Measurements from ENCODE around the gene ZDHHC1.
A peak's percentile ranks its signal among the peaks of the same experiment; 100 is the strongest.
"Not testable (repeated sequence)": the region's sequence is repeated elsewhere in the genome, so short reads cannot be mapped to it uniquely, and the experiment has no call there.

The ZDHHC1 gene

GRCh38 chr16:67417333-67418061 is 1.2 kb upstream of the ZDHHC1 start:
- in situ Hi-C loops (cut with MboI; ENCODE audit: low pct_unique_long_range_greater_than_20kb, low sequenced_read_pairs) = no loop called here
- DNase-seq = no peak

GRCh38 chr16:67415421-67415820 is 856 bp downstream of the ZDHHC1 start:
- DNase-seq; in situ Hi-C loops (cut with MboI; ENCODE audit: low pct_unique_long_range_greater_than_20kb, low sequenced_read_pairs): not testable (repeated sequence)

GRCh38 chr16:67413978-67414911 is 2.0 kb downstream of the ZDHHC1 start:
- no peak for DNase-seq
- in situ Hi-C loops (cut with MboI; ENCODE audit: low pct_unique_long_range_greater_than_20kb, low sequenced_read_pairs) = no loop called here

- DNase-seq = no peak
- in situ Hi-C loops (cut with MboI; ENCODE audit: low pct_unique_long_range_greater_than_20kb, low sequenced_read_pairs) = no loop called here
Observed at GRCh38 chr16:67412294-67412693, 4.0 kb downstream of the ZDHHC1 start.

- no peak for DNase-seq
- in situ Hi-C loops (cut with MboI; ENCODE audit: low pct_unique_long_range_greater_than_20kb, low sequenced_read_pairs) = no loop called here
Observed at GRCh38 chr16:67411339-67411738, 4.9 kb downstream of the ZDHHC1 start.

- in situ Hi-C loops (cut with MboI; ENCODE audit: low pct_unique_long_range_greater_than_20kb, low sequenced_read_pairs) = no loop called here
- DNase-seq = no peak
Observed at GRCh38 chr16:67409631-67410030, 6.6 kb downstream of the ZDHHC1 start.

- no peak for DNase-seq
- in situ Hi-C loops (cut with MboI; ENCODE audit: low pct_unique_long_range_greater_than_20kb, low sequenced_read_pairs) = no loop called here
Observed at GRCh38 chr16:67407788-67408452, 8.4 kb downstream of the ZDHHC1 start.

- in situ Hi-C loops (cut with MboI; ENCODE audit: low pct_unique_long_range_greater_than_20kb, low sequenced_read_pairs) = no loop called here
- DNase-seq = no peak
Observed at GRCh38 chr16:67407176-67407787, 9.0 kb downstream of the ZDHHC1 start.

- in situ Hi-C loops (cut with MboI; ENCODE audit: low pct_unique_long_range_greater_than_20kb, low sequenced_read_pairs) = no loop called here
Observed at GRCh38 chr16:67406111-67406971, 9.9 kb downstream of the ZDHHC1 start.

GRCh38 chr16:67405336-67405735 is 10.9 kb downstream of the ZDHHC1 start:
- in situ Hi-C loops (cut with MboI; ENCODE audit: low pct_unique_long_range_greater_than_20kb, low sequenced_read_pairs) = no loop called here
- no peak for DNase-seq

More at GRCh38 chr16:67406111-67406971, 9.9 kb downstream of the ZDHHC1 start:
- DNase-seq = no peak

- in situ Hi-C loops (cut with MboI; ENCODE audit: low pct_unique_long_range_greater_than_20kb, low sequenced_read_pairs) = no loop called here
- no peak for DNase-seq
Observed at GRCh38 chr16:67404740-67405226, 11.5 kb downstream of the ZDHHC1 start.

GRCh38 chr16:67403976-67404555 is 12.2 kb downstream of the ZDHHC1 start:
- no peak for DNase-seq
- in situ Hi-C loops (cut with MboI; ENCODE audit: low pct_unique_long_range_greater_than_20kb, low sequenced_read_pairs) = no loop called here

- no peak for DNase-seq
- in situ Hi-C loops (cut with MboI; ENCODE audit: low pct_unique_long_range_greater_than_20kb, low sequenced_read_pairs) = no loop called here
Observed at GRCh38 chr16:67400901-67401300, 15.4 kb downstream of the ZDHHC1 start.

- DNase-seq = no peak
- in situ Hi-C loops (cut with MboI; ENCODE audit: low pct_unique_long_range_greater_than_20kb, low sequenced_read_pairs) = no loop called here
Observed at GRCh38 chr16:67399749-67400704, 16.2 kb downstream of the ZDHHC1 start.

GRCh38 chr16:67399218-67399733 is 17.0 kb downstream of the ZDHHC1 start:
- in situ Hi-C loops (cut with MboI; ENCODE audit: low pct_unique_long_range_greater_than_20kb, low sequenced_read_pairs) = no loop called here
- peak; percentile 44 for DNase-seq

- no peak for DNase-seq
- in situ Hi-C loops (cut with MboI; ENCODE audit: low pct_unique_long_range_greater_than_20kb, low sequenced_read_pairs) = no loop called here
Observed at GRCh38 chr16:67398546-67399217, 17.6 kb downstream of the ZDHHC1 start.

Data from KBM-7 (cell line).